Vagina (tissue), 2 donors: ENCODE data around the gene ETS1.

Experiments used
- CTCF ChIP-seq, 3 experiments: fragments of 450-650 bp in 2 of 3; fragments of 200-600 bp in 1 of 3; sonication (generic) in 1 of 3; IDR thresholded peaks; one replicate each; pipeline ENCODE4 v1.5.1; 2017 to 2019; ENCODE audit warnings: antibody characterized with exemption in 3 of 3, mild to moderate bottlenecking in 2 of 3, moderate library complexity in 2 of 3
- POLR2A ChIP-seq, 2 donors: fragments of 450-650 bp; IDR thresholded peaks; one replicate each; pipeline ENCODE4 v1.6.1; 2017; ENCODE audit warnings: antibody characterized with exemption in 2 of 2, mild to moderate bottlenecking in 2 of 2, moderate library complexity in 2 of 2
- POLR2AphosphoS5 ChIP-seq, 2 donors: sonication (generic); formaldehyde crosslinking; IDR thresholded peaks; one replicate each; pipeline ENCODE4 v1.9.0; 2017; ENCODE audit warnings: antibody characterized with exemption in 2 of 2, mild to moderate bottlenecking in 2 of 2, low read depth in 1 of 2; ENCODE audit not compliant: insufficient read depth in 1 of 2

GRCh38 chr11:128447233-128447632 is 140.1 kb downstream of the ETS1 start:
- no peak for TF ChIP-seq CTCF (IDR thresholded peaks at IDR 0.05)
- TF ChIP-seq POLR2AphosphoS5 (IDR thresholded peaks at IDR 0.05; ENCODE audit: insufficient read depth in 1 of 2, low read depth in 1 of 2), result no peak
- no peak for TF ChIP-seq POLR2A (IDR thresholded peaks at IDR 0.05)
